ENCODE measurements around the gene COMT. TPM values are rescaled to one million over a fixed set of nuclear protein-coding genes. Genes with fewer than 3 reads are reported as not detected.

Gene COMT
- total RNA-seq: 10 to 100 TPM; 36.8 to 39.2 TPM
- 10 to 100 TPM; 93.1 to 93.9 TPM for polyA plus RNA-seq

DNA sequence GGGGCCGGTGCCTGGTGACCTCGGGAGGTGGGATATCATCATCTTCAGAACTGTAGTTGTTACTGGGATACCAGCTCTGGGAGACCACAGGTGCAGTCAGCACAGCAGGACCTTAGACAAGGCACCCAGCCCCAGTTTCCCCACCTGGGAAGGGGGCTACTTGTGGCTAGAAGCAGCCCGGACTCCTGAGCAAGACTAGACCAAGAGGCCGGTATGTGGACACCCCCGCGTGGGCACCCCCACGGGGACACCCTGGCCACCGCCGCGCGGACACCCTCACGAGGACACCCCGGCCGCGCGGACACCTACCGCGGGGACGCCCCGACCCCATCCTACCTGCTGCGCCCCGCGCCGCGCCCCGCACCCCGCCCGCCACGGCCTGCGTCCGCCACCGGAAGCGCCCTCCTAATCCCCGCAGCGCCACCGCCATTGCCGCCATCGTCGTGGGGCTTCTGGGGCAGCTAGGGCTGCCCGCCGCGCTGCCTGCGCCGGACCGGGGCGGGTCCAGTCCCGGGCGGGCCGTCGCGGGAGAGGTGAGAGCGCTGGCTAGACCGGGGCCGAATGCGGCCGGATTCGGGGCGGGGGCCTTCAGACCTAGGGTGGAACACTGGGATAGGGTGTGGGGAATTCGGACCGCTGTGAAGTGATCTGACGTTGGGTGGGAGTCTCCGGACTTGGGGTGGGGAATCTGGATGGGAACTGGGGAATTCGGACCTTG, at the start of gene COMT, which contains the start of gene TXNRD2:
Gene COMT (plus strand): TSS at position 408 of the 718 bp plus-strand sequence. CDS start 20,755 bp downstream, outside the sequence.
Gene TXNRD2 (minus strand): TSS at position 454 of the 718 bp plus-strand sequence. CDS start 15 bp downstream, at position 439.
- POLR2A ChIA-PET (ENCODE audit: partially characterized antibody): interaction anchor here (0.9 to 2.6 kb wide), 13 partner anchors 8 to 494 kb away, joined by 3 to 17 read pairs (median 6); partner anchors contain the start of genes C22orf39, GNB1L, RANBP1 and RTL10
- no peaks in the 10 kb centered on the region for H3K27me3 ChIP-seq (ENCODE audit: insufficient read depth, low read length)
- H3K4me1 ChIP-seq (ENCODE audit: insufficient read depth, low read length): peaks cover 31% of the 10 kb centered on the region
- Mint-ChIP-seq H3K27ac (peak within 1 kb of the TSS; percentile 85 to 97 (median 96)), H3K4me3 (peak within 1 kb of the TSS; percentile 92 to 96 (median 94)), H3K9me3 (peaks cover 2 to 7% (median 3%) of the 10 kb centered on the region in 8 donors), H3K36me3 (peaks cover 16 to 21% of the 10 kb centered on the region in 2 donors), H3K4me1 (peaks cover 22 to 49% (median 39%) of the 10 kb centered on the region in 4 donors), H3K27me3 (no peaks in the 10 kb centered on the region)
- H3K9me3 ChIP-seq (ENCODE audit: control insufficient read depth in 1 of 2, low read length in 2 of 2): no peaks in the 10 kb centered on the region
- H3K4me3 ChIP-seq (ENCODE audit: low read length in 2 of 2): peak within 1 kb of the TSS; percentile 72 to 91
- CTCF ChIA-PET (ENCODE audit: partially characterized antibody): interaction anchor here (0.9 to 1.5 kb wide), 2 partner anchors 211 to 263 kb away, joined by 3 read pairs; no protein-coding TSS in a partner anchor
- H3K36me3 ChIP-seq (ENCODE audit: insufficient read depth, low read length): peaks cover 4% of the 10 kb centered on the region
- peak; percentile 61 to 70 (median 69) for DNase-seq
- intact Hi-C loops (cut with micrococcal nuclease): no loop called here
- H3K27ac ChIP-seq (ENCODE audit: low read depth, low read length): peak within 1 kb of the TSS; percentile 80

DNA sequence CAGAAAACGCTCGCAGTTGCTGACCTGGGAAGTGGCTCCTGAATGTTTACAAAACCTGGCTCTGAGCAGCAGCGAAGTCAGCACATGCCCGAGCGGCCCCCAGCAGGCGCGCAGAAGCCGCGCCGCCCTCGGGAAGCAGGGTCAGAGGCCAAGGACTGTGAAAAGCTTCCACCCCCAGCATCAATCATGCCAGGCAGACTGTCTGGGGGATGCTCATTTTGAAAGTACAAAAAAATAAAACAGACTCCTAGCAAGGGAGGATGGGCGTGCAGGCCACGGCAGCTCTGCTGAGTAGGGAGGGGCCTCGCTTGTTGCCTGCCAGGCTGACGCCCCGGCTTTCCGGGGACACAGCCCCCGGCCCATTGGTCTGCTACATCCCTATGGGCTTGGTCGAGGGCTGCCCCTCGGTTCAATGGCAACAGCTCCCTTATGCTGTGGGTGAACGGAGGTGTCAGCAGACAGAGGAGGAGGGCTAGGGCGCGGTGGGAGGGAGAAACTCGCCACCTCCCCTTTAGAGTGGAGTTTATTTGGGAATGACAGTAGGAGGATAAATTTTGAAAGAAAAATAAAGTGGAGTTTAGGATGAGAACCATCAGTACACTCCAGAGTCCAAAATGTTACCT, 49.2 kb upstream of the COMT start:
- Mint-ChIP-seq H3K4me3 (peak overlapping the region; percentile 79 to 93 (median 86)), H3K9me3 (no peaks in the 10 kb centered on the region), H3K27me3 (no peaks in the 10 kb centered on the region), H3K36me3 (peaks cover 6% of the 10 kb centered on the region in 2 donors), H3K27ac (peak overlapping the region; percentile 74 to 99 (median 96)), H3K4me1 (peaks cover 27 to 85% (median 45%) of the 10 kb centered on the region in 4 donors)
- H3K27me3 ChIP-seq (ENCODE audit: insufficient read depth, low read length): no peaks in the 10 kb centered on the region
- peak; percentile 22 to 67 (median 29) for DNase-seq
- H3K9me3 ChIP-seq (ENCODE audit: control insufficient read depth in 1 of 2, low read length in 2 of 2): no peaks in the 10 kb centered on the region
- no peaks in the 10 kb centered on the region for H3K36me3 ChIP-seq (ENCODE audit: insufficient read depth, low read length)
- H3K4me3 ChIP-seq (ENCODE audit: low read length in 2 of 2): peak overlapping the region; percentile 4 to 46
- H3K4me1 ChIP-seq (ENCODE audit: insufficient read depth, low read length): peaks cover 69% of the 10 kb centered on the region
- intact Hi-C loops (cut with micrococcal nuclease): loop anchor here (2.0 to 5.0 kb wide), 2 partner anchors 16 to 135 kb away; no protein-coding TSS in a partner anchor
- POLR2A ChIA-PET (ENCODE audit: partially characterized antibody): interaction anchor here (0.6 to 6.5 kb wide), 20 partner anchors 9 to 1090 kb away, joined by 3 to 92 read pairs (median 5); partner anchors contain the start of genes COMT, GNB1L, LZTR1 and RTL10
- CTCF ChIA-PET (ENCODE audit: partially characterized antibody): interaction anchor here (1.0 to 1.6 kb wide), 6 partner anchors 18 to 162 kb away, joined by 3 to 9 read pairs (median 5); partner anchors contain the start of genes GNB1L and RTL10
- H3K27ac ChIP-seq (ENCODE audit: low read depth, low read length): peak overlapping the region; percentile 59

DNA sequence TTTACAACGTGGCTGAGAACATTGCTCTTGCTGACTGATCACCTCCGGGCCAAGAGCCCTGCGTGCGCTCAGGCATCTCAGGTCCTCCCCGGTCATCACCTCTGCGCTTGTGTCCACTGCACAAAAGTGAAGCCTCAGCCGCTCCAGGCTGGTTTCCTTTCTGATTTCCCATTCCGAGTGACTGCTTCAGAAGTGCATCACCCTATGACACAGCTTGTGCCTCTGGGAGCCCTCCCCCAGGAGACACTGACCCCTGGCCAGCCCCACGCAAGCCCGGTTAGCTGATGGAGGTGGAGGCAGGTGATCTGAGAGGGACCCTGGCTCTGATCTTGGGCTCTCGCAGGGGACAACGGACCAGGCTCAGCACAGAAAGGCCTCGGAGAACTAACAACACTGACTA, 48.6 kb upstream of the COMT start:
- Mint-ChIP-seq H3K36me3 (peaks cover 6 to 7% of the 10 kb centered on the region in 2 donors), H3K27ac (peak overlapping the region; percentile 78 to 99 (median 96)), H3K4me3 (peak overlapping the region in 6 of 8 donors; percentile 35 to 93 (median 86)), H3K27me3 (no peaks in the 10 kb centered on the region), H3K9me3 (no peaks in the 10 kb centered on the region), H3K4me1 (peaks cover 27 to 81% (median 42%) of the 10 kb centered on the region in 4 donors)
- Histone ChIP-seq H3K4me3 (ENCODE audit: low read length in 2 of 2) (no peak overlapping the region), H3K4me1 (ENCODE audit: insufficient read depth, low read length) (peaks cover 64% of the 10 kb centered on the region), H3K9me3 (ENCODE audit: control insufficient read depth in 1 of 2, low read length in 2 of 2) (no peaks in the 10 kb centered on the region), H3K27me3 (ENCODE audit: insufficient read depth, low read length) (no peaks in the 10 kb centered on the region), H3K27ac (ENCODE audit: low read depth, low read length) (peak overlapping the region; percentile 59), H3K36me3 (ENCODE audit: insufficient read depth, low read length) (no peaks in the 10 kb centered on the region)
- DNase-seq: no peak
- ChIA-PET CTCF (ENCODE audit: partially characterized antibody) (interaction anchor here (1.0 to 1.6 kb wide), 2 partner anchors 18 to 37 kb away, joined by 3 to 6 read pairs; no protein-coding TSS in a partner anchor), POLR2A (ENCODE audit: partially characterized antibody) (interaction anchor here (0.9 to 6.5 kb wide), 8 partner anchors 8 to 1089 kb away, joined by 3 to 92 read pairs (median 10); partner anchors contain the start of genes COMT, GNB1L, LZTR1 and RTL10)
- intact Hi-C loops (cut with micrococcal nuclease): loop anchor here (2.0 to 5.0 kb wide), 2 partner anchors 16 to 136 kb away; no protein-coding TSS in a partner anchor

DNA sequence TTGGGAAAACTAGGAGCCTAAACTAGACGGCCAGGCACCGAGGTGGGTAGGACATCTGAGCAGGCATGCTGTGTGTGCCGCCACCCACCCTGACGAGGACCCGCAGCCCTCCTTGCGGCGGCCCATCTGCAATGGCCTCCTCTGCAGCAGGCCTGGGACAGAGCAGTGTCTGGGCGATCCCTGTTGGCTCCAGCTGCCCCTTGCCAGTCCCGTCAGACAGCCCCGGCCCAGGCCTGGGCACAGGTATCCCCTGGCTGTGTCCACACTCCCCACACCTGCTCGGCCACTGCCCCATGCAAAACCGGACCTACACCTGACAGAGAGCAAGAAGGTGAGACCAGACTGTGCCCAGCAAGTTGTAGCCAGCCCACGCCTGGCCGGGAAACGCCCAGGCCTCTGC, 48.2 kb upstream of the COMT start:
- CTCF ChIA-PET (ENCODE audit: partially characterized antibody): no interaction called here
- H3K27ac ChIP-seq (ENCODE audit: low read depth, low read length): peak overlapping the region; percentile 59

DNA sequence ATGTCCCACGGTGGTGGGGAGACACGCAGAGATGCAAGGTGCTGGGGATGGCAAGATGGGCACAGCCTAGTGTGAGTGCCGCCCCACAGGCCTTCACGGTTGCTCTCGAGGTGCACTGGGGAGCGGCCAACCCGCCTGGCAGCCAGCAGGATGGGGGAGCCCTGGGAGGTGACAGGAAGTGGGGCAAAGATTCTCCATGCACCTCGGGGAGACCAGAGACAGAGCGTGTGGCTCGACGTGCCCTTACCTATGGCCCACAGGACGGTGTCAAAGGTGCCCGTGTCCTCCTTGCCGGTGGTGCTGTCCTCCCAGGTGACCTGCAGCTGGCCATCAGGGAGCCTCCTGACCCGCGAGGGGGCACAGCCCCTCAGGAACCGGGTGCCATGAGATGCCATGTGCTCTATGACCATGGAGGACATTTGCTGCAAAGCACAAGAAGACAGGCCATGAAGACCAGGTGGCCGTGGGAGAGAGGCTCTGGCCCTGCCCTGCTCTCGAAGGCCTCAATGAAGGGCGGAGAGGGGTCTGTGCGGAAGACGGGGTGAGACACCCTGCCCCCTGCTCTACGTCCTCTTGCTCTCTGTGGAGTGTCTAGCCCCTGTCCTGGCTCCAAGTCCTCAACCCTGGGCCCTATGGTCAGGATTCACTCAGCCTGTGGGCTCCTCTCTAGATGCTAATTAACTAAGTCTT, 46.3 kb upstream of the COMT start:
- ChIA-PET POLR2A (ENCODE audit: partially characterized antibody) (interaction anchor here (1.1 to 2.6 kb wide), 2 partner anchors 10 to 40 kb away, joined by 5 to 8 read pairs; no protein-coding TSS in a partner anchor), CTCF (ENCODE audit: partially characterized antibody) (no interaction called here)
- H3K27me3 ChIP-seq (ENCODE audit: insufficient read depth, low read length): no peaks in the 10 kb centered on the region
- H3K27ac ChIP-seq (ENCODE audit: low read depth, low read length): no peak overlapping the region
- DNase-seq: no peak
- peaks cover 52% of the 10 kb centered on the region for H3K4me1 ChIP-seq (ENCODE audit: insufficient read depth, low read length)
- Mint-ChIP-seq H3K9me3 (no peaks in the 10 kb centered on the region), H3K27me3 (no peaks in the 10 kb centered on the region), H3K4me1 (peaks cover 25 to 69% (median 35%) of the 10 kb centered on the region in 4 donors), H3K27ac (peak overlapping the region in 4 of 7 donors; percentile 3 to 43 (median 29)), H3K36me3 (peaks cover 6 to 11% of the 10 kb centered on the region in 2 donors), H3K4me3 (no peak overlapping the region)
- no peaks in the 10 kb centered on the region for H3K36me3 ChIP-seq (ENCODE audit: insufficient read depth, low read length)
- H3K9me3 ChIP-seq (ENCODE audit: control insufficient read depth in 1 of 2, low read length in 2 of 2): no peaks in the 10 kb centered on the region
- H3K4me3 ChIP-seq (ENCODE audit: low read length in 2 of 2): no peak overlapping the region
- intact Hi-C loops (cut with micrococcal nuclease): no loop called here

More for the DNA sequence above, 48.2 kb upstream of the COMT start:
- Mint-ChIP-seq H3K4me1 (peaks cover 27 to 76% (median 42%) of the 10 kb centered on the region in 4 donors), H3K27me3 (no peaks in the 10 kb centered on the region), H3K9me3 (no peaks in the 10 kb centered on the region), H3K36me3 (peaks cover 6 to 7% of the 10 kb centered on the region in 2 donors), H3K27ac (peak overlapping the region in 6 of 7 donors; percentile 25 to 99 (median 88)), H3K4me3 (peak overlapping the region in 1 of 8 donors; percentile 88)
- POLR2A ChIA-PET (ENCODE audit: partially characterized antibody): interaction anchor here (2.0 to 6.5 kb wide), 2 partner anchors 38 to 42 kb away, joined by 8 to 92 read pairs; partner anchors contain the start of genes GNB1L and RTL10
- intact Hi-C loops (cut with micrococcal nuclease): loop anchor here (2.0 to 5.0 kb wide), 2 partner anchors 15 to 136 kb away; no protein-coding TSS in a partner anchor
- Histone ChIP-seq H3K4me1 (ENCODE audit: insufficient read depth, low read length) (peaks cover 60% of the 10 kb centered on the region), H3K9me3 (ENCODE audit: control insufficient read depth in 1 of 2, low read length in 2 of 2) (no peaks in the 10 kb centered on the region), H3K36me3 (ENCODE audit: insufficient read depth, low read length) (no peaks in the 10 kb centered on the region), H3K4me3 (ENCODE audit: low read length in 2 of 2) (no peak overlapping the region), H3K27me3 (ENCODE audit: insufficient read depth, low read length) (no peaks in the 10 kb centered on the region)
- DNase-seq: no peak

DNA sequence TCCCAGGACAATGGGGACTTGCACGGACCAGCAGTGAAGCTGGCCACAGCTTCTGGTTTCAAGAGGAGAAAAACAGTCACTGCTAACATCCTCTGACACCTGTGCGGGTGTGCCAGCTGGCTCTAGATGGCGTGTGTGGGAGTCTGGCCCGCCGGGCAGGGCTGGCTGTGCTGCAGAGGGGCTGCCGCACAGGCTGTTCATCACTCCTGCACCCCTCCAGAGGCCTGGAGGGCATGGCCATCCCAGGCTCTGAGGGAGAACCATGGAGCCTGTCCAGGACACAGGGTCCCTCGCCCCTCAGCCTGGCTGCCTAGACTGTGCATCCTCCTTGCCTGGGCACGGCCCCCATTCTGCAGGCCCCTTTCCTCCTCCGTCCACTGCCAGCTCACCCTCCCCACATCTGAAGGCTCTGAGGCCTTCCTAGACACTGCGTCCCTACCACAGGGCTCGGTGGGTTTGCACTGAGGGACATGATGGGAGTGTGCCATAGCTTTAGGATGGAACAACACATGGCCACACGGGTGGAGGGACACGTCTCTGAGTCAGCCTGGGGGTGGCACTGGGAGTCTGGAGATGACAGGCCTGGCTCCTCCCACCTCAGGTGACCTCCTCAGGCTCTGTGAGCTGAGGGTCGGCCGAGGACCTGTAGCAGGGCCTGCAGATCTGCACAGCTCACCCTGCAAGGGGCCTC, 44.8 kb upstream of the COMT start:
- Histone ChIP-seq H3K4me3 (ENCODE audit: low read length in 2 of 2) (no peak overlapping the region), H3K4me1 (ENCODE audit: insufficient read depth, low read length) (peaks cover 37% of the 10 kb centered on the region), H3K36me3 (ENCODE audit: insufficient read depth, low read length) (no peaks in the 10 kb centered on the region), H3K27me3 (ENCODE audit: insufficient read depth, low read length) (no peaks in the 10 kb centered on the region), H3K9me3 (ENCODE audit: control insufficient read depth in 1 of 2, low read length in 2 of 2) (no peaks in the 10 kb centered on the region), H3K27ac (ENCODE audit: low read depth, low read length) (no peak overlapping the region)
- intact Hi-C loops (cut with micrococcal nuclease): no loop called here
- POLR2A ChIA-PET (ENCODE audit: partially characterized antibody): interaction anchor here (0.6 to 2.6 kb wide), 5 partner anchors 10 to 76 kb away, joined by 3 to 8 read pairs (median 6); no protein-coding TSS in a partner anchor
- peak overlapping the region in 1 of 7 donors; percentile 77 for H3K27ac Mint-ChIP-seq
- peaks cover 13 to 54% (median 23%) of the 10 kb centered on the region in 4 donors for H3K4me1 Mint-ChIP-seq
- CTCF ChIA-PET (ENCODE audit: partially characterized antibody): interaction anchor here (1.0 to 2.5 kb wide), 6 partner anchors 12 to 167 kb away, joined by 3 to 11 read pairs (median 6); no protein-coding TSS in a partner anchor
- no peak overlapping the region for H3K4me3 Mint-ChIP-seq
- H3K9me3 Mint-ChIP-seq: no peaks in the 10 kb centered on the region
- peaks cover 10 to 11% of the 10 kb centered on the region in 2 donors for H3K36me3 Mint-ChIP-seq
- no peak for DNase-seq
- no peaks in the 10 kb centered on the region for H3K27me3 Mint-ChIP-seq

All from CD4-positive, alpha-beta memory T cell (primary cell).